Neural crest cell (in vitro differentiated cells): ENCODE measurements around the gene CITED1. TPM values are rescaled to one million over a fixed set of nuclear protein-coding genes. Genes with fewer than 3 reads are reported as not detected.
A peak's percentile ranks its signal among the peaks of the same experiment; 100 is the strongest.

ENCODE experiments used
- DNase-seq: peaks from one replicate; pipeline ENCODE4 v3.0.0; 2021; ENCODE audit warnings: low read depth, mixed read lengths, low spot score
- H3K27ac Mint-ChIP-seq: one replicate; pipeline ENCODE4 v1.8.0; 2021; ENCODE audit warnings: mild to moderate bottlenecking, mixed read lengths; ENCODE audit not compliant: unreplicated experiment
- H3K27me3 Mint-ChIP-seq: 2 replicates; pipeline ENCODE4 v1.8.0; 2021; ENCODE audit warnings: low read depth, mild to moderate bottlenecking, mixed read lengths
- H3K36me3 Mint-ChIP-seq: 2 replicates; pipeline ENCODE4 v1.8.0; 2021; ENCODE audit warnings: low read depth, mild to moderate bottlenecking, mixed read lengths
- H3K4me1 Mint-ChIP-seq: 2 replicates; pipeline ENCODE4 v1.8.0; 2021; ENCODE audit warnings: mixed read lengths
- H3K4me3 Mint-ChIP-seq: one replicate; pipeline ENCODE4 v1.8.0; 2021; ENCODE audit warnings: mild to moderate bottlenecking, mixed read lengths
- H3K9me3 Mint-ChIP-seq: 2 replicates; pipeline ENCODE4 v1.8.0; 2021; ENCODE audit warnings: mixed read lengths
- CTCF ChIP-seq: fragments of 200-600 bp; sonication (generic); conservative IDR thresholded peaks from 2 replicates; pipeline ENCODE4 v1.5.0; 2021; ENCODE audit warnings: antibody characterized with exemption, mild to moderate bottlenecking
- total RNA-seq: library from RNA; stranded (reverse); gene quantifications from 2 replicates; pipeline ENCODE4 v1.2.1, GENCODE V29; 2021

The CITED1 gene
- total RNA-seq, 1 donor from 2014 or later, result 6.2 TPM

GRCh38 chrX:72299891-72300630, 5.7 kb downstream of the CITED1 start:
- H3K36me3 Mint-ChIP-seq, result no peaks in the 10 kb centered on the region
- TF ChIP-seq CTCF, result no peak
- H3K4me1 Mint-ChIP-seq, result peaks cover 8% of the 10 kb centered on the region
- H3K27ac Mint-ChIP-seq, result no peak overlapping the region
- peaks cover 3% of the 10 kb centered on the region for H3K9me3 Mint-ChIP-seq
- peak overlapping the region; percentile 17 for H3K4me3 Mint-ChIP-seq
- no peak for DNase-seq
- peaks cover 34% of the 10 kb centered on the region for H3K27me3 Mint-ChIP-seq

GRCh38 chrX:72297953-72298730, 7.6 kb downstream of the CITED1 start:
- Mint-ChIP-seq H3K27ac (no peak overlapping the region), H3K4me3 (no peak overlapping the region), H3K4me1 (no peaks in the 10 kb centered on the region), H3K36me3 (no peaks in the 10 kb centered on the region), H3K27me3 (peaks cover 20% of the 10 kb centered on the region), H3K9me3 (peaks cover 5% of the 10 kb centered on the region)
- TF ChIP-seq CTCF, result peak; percentile 28
- no peak for DNase-seq

GRCh38 chrX:72296991-72297390, 8.7 kb downstream of the CITED1 start:
- H3K27me3 Mint-ChIP-seq, result peaks cover 11% of the 10 kb centered on the region
- H3K36me3 Mint-ChIP-seq, result no peaks in the 10 kb centered on the region
- no peak overlapping the region for H3K27ac Mint-ChIP-seq
- H3K9me3 Mint-ChIP-seq, result peaks cover 8% of the 10 kb centered on the region
- H3K4me3 Mint-ChIP-seq, result no peak overlapping the region
- no peak for DNase-seq
- no peaks in the 10 kb centered on the region for H3K4me1 Mint-ChIP-seq
- TF ChIP-seq CTCF, result no peak

- H3K36me3 Mint-ChIP-seq, result no peaks in the 10 kb centered on the region
- H3K27ac Mint-ChIP-seq, result no peak overlapping the region
- TF ChIP-seq CTCF, result no peak
- H3K27me3 Mint-ChIP-seq, result peaks cover 9% of the 10 kb centered on the region
- H3K4me1 Mint-ChIP-seq, result no peaks in the 10 kb centered on the region
- no peak overlapping the region for H3K4me3 Mint-ChIP-seq
- DNase-seq, result no peak
- peaks cover 8% of the 10 kb centered on the region for H3K9me3 Mint-ChIP-seq
Measured at GRCh38 chrX:72295745-72296144, 10.0 kb downstream of the CITED1 start.

GRCh38 chrX:72294497-72294896, 11.2 kb downstream of the CITED1 start:
- Mint-ChIP-seq H3K27me3 (peaks cover 15% of the 10 kb centered on the region), H3K4me3 (no peak overlapping the region), H3K36me3 (no peaks in the 10 kb centered on the region), H3K9me3 (peaks cover 11% of the 10 kb centered on the region), H3K27ac (no peak overlapping the region), H3K4me1 (no peaks in the 10 kb centered on the region)
- peak; percentile 54 for TF ChIP-seq CTCF
- no peak for DNase-seq
